ENCODE data around the gene GLRX5. TPM values are rescaled to one million over a fixed set of nuclear protein-coding genes. Genes with fewer than 3 reads are reported as not detected.

The GLRX5 gene
- total RNA-seq, 1 donor from 2014 or later, result 35.9 TPM

DNA sequence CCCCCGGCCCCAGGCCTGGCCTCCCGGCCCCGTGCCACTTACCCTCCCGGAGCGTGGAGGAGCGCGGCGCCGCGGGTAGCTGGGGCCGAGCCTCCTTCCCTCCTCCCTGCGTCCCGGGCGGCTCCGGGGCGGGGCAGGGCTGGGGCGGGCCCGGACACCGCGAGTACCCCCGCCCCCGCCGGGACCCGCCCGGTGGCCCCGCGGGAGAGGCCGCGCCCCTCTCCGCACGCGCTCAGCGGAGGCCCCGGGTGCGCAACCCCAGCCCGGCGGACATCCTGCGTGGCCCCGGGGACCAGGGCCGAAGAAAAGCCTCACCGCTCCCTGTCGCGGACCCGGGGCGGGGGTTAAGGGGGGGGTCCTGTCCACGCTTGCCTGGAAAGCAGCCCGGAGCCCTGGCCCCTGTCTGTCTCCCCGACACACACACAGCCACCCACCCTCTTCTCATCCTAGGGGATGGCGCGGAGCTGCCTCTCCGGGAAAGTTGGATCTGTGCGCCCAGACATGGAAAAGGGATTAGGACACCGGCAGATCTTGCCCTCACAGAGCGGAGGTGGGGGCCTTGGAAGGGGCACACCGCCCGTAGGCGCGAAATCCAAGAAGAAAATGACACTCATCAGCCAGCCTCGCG lies 18.2 kb upstream of the GLRX5 start, which contains the start of gene SYNE3:
TSS of gene SYNE3 (minus strand) at position 97 of the 628 bp plus-strand sequence. CDS start 40,829 bp downstream, outside the sequence.
- no peak for DNase-seq (ENCODE audit: low spot score)

DNA sequence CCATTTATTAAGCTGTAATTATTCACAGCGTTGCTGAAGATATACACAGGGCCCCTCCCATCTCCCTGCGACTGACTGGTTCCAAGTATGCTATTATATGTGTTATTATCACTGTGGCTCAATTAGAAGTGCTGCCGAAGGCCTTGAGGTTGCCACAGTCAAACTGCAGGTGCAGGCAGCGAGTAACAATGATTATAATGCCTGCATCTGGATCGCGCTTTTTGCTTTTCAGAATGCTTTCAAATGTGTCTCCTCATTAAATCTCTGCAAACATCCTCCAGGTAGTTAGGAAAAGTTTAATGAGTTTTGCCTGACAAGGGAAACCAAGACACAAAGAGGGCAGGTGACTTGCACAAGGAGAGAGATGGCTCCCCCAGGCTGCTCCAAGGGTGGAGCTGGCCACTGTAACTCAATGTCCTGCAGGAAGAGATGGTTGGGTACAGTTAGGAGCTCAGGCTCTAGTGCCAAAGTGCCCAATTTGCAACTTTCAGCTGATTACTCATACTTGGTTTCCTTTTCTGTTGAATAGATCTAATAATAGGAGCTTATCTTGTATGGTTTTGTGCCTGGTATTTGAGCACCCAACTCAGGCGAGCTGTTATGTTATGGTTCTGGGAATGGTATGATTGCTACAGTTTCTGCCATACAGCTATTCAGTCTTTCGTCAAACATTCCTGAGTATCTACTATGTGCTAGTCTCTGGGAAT lies 16.7 kb upstream of the GLRX5 start:
- no peak for DNase-seq (ENCODE audit: low spot score)

DNA sequence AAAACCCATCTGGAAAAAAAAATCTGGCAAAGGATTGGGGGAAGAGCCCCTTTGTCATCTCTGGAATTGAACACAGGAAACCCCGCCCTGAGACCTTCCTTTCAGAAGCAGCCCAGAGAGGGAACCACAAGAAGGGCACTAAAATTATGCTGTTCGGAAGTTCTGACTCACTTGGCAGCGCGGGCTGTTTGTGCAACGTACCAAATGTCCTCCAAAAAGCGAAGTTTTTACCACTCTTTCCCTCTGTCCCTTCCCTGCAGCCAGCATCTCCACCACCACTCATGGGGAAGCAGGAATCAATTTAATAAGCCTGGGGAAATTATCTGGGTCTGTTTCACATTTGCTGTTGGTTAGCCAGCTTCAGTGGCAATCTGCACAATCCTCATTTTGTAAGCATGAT lies 15.2 kb upstream of the GLRX5 start:
- DNase-seq (ENCODE audit: low spot score), result peak; percentile 74

DNA sequence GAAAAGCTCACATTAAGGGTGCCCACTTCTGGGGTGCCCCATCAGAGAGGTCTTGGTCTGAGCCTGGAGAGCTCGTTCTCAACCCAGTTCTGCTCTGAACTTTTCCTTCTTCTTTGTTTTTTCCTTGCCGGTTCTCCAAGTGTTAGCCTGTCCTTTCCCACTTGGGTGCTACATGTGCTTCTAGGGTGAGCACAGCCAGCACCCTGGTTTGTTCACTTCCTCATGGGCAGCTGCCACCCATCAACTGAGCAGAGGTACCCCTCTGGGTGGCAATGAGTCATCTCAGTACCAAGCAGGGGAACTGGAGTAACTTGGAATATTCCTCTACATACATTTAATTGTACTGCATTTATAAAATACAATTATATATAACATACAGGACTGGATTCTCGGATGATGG lies 14.5 kb upstream of the GLRX5 start:
- no peak for DNase-seq (ENCODE audit: low spot score)

DNA sequence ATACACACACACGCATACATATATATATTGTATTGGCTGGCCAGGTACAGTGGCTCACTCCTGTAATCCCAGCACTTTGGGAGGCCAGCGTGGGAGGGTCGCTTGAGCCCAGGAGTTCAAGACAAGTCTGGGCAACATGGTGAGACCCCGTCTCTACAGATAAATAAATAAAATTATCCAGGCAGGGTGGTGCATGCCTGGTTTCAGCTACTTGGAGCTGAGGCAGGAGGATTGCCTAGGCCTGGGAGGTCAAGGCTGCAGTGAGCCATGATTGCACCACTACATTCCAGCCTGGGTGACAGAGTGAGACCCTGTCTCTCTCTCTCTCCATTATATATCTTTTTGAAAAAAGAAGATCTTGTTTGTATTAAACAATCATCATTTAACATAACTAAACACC lies 13.8 kb upstream of the GLRX5 start:
- no peak for DNase-seq (ENCODE audit: low spot score)

DNA sequence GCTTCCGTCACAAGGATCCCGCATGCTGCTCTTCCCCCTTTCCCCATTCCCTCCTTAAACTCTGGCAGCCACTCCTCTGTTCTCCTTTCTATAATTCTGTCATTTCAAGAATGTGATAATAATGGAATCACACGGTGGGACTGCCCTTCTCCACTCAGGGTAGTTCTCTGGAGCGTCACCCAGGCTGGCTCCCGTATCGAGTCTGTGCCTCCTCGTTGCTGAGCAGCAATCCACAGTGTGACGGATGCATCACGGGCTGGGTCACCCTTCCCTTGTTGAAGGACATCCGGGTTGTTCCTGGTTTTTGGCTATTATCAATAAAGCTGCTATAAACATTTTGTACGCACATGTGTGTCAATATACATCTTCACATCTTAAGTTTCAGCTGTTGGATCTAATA lies 12.7 kb upstream of the GLRX5 start:
- DNase-seq (ENCODE audit: low spot score), result no peak

DNA sequence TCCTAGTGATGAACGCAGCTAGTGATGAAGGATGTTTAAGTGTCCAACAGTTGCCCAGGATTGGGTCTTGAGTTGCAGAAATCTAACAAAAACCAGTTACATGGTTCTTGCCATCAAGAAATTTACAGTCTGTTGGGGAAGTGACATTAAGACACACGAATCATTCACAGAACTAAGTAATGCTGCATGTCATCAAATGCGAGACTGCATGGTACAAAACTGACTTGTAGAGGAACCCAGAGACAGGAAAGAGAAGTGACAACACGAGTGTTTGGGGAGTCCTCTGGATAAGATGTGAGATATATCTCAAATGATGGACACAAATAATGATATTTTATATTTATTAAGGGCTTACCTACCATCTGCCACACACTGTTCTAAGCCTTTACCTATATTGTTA lies 12.3 kb upstream of the GLRX5 start:
- no peak for DNase-seq (ENCODE audit: low spot score)

DNA sequence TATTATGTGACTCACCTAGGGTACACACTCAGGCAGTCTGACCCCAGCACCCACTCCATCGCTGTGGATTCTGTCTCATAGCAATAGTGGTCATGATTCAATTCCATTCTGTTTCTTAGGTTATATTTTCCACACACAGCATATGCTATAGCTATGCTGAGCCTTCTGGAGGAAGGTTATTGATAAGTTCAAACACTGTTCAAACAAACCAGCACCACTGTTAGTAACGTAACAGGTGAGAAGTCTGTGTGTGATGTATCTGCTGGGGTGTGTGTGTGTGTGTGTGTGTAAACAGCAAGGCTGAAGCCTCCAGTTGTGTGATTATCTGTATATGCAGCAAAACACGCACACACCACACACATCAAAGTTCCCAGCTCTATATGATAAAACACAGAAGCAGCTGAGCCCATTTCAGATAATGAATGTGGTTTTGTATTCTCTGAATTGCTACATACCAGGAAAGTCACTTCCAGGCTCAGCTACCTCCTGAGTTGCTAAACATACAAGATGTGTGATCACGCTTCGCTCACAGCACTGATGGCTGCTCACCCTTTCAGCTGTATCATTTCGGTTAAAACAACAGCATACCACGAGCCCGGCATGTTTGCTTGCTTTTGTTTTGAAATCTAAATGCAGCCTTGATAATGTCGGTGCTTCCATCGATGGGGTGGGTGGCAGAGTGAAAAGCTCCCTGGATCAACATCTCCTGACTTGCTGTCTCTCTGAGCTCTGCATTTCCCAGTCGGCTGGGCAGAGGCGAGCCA lies 11.6 kb upstream of the GLRX5 start:
- DNase-seq (ENCODE audit: low spot score), result no peak

DNA sequence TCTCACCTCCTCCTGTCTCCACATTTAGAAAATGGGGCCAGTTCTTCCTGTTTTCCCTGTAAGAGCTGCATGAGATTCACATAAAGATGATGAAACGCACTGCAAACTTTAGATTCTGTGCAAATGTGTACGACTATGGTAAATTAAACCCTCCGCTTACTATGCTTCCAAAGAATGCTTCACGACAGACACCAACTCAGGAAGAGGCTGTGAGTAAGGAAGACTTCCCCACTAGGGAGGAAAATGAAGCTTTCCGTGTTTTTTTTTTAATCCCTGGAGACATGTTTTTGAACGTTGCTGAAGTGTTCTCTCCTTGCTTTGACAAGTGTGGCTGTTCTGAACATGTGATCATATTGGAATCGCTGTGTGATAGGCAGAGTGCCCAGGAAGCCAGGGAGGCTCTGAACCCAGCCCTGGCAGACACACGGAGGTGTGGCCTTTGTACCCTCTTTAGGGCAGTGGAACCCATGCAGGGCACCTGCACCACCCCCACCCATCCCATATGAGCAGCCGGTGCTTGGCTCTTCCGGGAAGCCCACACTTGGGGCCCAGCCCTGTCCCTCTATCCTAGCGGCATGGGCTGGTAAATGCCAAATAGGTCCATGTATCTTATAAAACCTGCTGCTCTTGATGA lies 10.9 kb upstream of the GLRX5 start:
- no peak for DNase-seq (ENCODE audit: low spot score)

DNA sequence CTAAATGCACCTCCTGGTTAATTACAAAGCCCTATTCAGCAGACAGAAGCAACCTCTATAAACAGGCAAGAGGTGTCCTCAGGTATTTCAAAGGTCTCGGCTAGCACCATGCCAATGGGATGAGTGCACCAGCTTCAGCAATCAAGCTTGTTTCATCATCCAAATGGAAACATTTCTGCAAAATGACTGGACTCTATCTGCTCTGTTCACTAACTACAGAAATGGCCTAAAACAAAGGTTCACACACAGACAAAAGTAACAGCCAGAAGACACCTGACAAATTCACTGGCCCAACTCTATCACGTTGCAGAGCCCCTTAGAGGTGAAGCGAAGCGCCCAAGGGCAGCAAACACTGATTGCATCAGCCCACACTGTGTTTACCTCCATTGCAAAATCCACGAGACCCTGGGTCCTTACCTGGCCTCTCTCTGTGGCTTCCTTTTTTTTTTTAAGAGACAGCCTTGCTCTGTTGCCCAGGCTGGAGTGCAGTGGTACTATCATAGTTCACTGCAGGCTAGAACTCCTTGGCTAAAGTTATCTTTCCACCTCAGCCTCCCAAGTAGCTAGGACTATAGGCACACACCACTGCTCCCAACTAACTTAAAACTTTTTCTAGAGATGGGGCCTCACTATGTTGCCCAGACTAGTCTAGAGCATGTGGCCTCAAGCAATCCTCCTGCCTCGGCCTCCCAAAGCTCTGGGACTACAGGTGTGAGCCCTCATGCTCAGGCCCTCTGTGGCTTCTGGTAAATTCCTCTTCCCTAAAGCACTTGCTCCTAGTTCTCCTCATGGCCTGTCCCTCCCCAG lies 9.9 kb upstream of the GLRX5 start:
- no peak for DNase-seq (ENCODE audit: low spot score)

DNA sequence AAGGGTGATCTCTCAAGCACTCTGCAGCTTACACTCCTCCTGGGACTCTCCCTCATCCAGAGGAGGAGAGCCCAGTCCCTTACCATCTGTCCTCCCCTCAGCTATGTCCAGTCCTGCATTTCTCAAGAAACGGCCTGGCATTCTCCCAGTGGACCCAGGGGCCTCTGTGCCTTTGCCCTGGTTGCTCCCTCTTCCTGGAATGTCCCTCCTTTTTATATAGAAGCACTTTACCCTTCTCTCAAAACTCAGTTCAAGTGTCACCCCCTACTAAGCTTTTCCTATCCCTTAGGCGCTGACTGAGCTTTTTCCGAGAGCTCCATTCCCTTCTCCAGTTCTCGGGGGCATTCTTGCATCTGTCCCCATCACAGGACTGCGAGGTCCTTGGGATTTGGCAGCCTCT lies 8.9 kb upstream of the GLRX5 start:
- DNase-seq (ENCODE audit: low spot score), result no peak

DNA sequence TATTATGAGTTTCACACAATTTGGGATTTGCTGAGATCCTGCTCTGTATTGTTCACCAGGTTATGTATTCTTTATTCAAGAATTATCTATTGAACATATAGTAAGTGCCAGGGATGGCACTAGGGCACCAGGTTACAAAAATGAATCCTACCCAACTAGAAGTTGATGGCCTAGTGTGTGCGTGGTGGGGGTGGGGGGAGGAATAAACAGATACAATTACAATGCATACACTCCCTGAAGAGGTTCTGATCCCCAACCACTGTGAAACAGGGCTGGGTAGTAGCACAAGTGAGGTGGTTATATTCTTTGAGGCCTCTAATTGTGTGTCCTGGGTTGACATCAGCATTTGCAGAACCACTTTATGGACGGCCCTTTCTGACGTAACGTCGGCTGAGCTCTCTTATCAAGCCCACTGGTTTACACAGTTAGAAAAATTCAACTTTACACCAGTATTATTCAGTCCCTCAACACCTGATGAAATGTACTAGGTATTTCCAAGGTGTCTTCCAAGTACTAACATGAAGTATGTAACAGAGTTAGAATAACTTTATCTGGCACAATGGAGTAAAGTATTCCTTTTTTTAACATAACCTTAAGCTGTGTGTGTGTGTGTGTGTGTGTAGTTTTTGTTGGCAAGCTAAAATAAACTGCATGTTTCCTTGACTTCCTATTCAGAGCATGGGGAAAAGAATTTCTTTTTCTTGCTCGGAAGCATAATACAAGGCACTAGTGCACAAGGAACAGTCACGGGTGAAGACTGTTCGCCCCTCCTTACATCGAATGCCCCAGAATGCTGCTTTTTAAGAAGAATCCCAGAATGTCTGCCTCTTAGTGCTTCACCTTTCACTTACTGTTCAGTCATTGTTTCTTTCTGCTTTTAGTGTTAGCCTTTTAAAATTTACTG lies 8.1 kb upstream of the GLRX5 start:
- DNase-seq (ENCODE audit: low spot score), result no peak

DNA sequence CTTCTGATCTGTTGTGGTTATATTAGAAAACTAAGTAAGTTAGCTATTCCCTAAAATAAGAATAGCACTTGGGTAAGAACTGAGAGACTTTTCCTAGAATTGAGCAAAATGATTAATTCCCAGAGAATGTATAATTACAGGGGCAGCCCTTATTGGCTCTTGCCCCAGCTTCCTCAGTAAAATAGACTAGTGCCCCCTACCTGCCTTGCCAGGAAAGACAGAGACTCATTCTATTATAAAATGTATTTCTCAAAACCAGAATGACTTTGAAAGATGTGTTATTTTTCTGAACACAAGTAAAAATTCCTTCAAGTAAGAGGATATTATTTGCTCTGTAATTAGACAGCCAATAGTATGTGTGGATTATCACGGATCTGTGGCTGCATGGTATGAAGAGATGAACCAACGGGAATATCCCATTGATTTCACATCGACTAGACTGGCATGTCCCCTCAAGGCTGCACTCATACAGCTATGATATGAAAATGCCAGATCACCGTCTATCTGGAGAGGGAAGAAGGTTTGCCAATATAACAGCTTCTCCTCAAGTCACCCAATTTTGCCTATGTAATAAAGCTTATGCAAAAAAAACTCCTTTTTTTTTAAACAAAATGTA lies 7.4 kb upstream of the GLRX5 start:
- DNase-seq (ENCODE audit: low spot score), result no peak

DNA sequence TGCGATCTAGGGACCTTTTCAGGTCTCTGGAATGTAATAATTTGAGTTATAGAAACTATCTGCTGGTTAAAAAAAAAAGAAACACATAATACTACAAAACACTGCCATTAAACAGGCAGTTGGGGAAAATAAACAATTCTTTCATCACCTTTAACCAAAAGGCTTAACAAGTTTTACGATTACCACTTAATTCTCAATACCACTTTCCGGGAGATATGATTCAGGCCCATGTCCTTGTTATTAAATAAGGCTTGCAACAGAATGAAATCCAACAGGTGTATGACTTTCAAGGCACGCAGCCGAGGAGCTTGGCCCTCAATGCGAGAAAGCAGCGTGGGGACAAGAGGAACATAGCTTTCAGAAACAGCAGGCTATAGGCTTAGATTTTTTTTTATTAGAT lies 5.6 kb upstream of the GLRX5 start:
- no peak for DNase-seq (ENCODE audit: low spot score)

DNA sequence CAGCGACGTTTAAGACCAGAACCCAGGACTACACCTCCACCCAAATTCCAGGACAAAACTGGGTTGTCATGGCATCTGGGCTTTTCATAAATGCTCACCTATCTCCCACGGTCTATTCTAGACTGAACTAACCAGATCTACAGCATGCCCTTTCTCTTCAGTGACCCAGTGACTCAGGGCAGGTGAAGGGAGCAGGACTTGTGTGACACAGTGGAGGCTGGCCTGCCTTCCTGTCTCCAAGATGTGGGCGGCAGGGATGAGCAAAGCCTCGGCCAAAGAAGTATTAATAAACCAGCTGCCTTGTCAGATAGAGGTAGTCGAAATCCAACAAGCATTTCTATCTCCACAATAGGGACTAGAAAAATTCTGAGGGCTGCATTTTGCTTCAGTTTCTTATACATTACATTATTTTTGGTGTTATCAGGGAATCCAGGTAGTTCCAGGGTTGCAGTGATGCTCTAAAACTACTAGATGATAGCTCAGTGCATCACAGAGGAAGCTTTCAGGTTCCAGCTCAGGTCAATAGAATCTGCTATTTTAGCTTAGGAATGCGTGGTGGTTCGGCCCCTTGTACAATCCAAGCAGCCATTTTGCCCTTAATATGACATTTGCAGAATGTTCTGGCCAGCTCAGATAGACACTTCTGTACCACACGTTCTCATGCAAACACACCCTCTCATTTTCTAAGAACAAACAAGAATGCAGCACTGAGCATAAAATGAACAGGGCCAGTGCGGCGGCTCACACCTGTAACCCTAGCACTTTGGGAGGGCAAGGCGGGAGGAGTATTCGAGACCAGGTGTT lies 4.2 kb upstream of the GLRX5 start:
- no peak for DNase-seq (ENCODE audit: low spot score)

DNA sequence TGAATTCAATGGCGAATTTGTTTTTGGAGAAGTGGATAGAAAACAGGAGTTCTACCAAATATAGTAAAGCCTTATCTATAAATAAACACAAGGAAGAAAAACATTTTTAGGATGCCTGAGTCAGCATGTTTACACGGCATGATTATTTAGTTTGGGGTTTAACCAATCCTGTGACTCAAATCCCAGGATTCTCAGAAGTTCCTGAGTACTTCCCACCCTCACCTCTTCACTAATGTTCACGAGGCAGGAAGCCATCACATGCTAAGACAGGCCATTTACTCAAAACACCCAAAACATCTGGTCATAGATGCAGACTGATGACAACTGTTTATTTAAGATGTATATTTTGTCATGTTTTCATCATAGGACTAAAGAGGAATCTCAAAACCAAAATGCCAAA lies 3.4 kb upstream of the GLRX5 start:
- DNase-seq (ENCODE audit: low spot score), result no peak

DNA sequence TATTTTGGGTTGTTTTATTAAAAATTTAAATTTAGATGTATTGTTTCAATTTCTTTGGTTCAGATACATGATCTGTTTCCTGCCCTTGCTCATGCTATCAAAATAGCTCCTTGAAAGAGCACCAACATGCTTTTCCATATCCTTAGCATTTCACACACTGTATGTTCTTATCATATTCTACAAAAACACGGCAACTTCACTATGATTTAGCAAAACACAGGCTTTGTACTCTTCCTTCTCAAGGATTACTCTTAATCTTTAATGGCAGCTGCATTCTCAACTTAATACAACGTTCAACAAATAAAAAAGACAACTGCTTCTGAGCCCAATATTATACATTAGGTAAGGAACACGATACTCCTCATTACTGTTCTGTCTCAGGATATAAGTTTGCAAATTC lies 2.9 kb upstream of the GLRX5 start:
- no peak for DNase-seq (ENCODE audit: low spot score)

DNA sequence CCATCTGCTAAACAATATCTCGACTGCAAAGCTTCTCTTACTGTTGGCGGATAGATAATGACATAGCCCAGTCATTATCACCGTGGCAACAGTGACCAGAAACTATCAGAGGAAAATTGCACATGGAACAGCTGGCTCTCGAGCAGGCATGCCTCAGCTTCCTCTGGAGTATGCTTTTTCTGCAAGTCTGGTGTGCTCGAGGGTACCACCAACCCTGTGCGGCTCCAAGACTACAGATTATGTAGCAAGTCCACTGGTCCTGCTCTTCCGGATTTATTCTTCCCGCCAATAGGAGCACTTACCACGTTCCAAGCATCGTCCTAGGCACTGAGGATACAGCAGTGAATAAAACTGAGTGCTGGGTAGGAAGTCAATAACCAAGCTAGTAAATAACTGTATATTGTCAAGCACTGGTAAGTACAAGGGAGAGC lies 1.4 kb upstream of the GLRX5 start:
- DNase-seq (ENCODE audit: low spot score), result no peak

DNA sequence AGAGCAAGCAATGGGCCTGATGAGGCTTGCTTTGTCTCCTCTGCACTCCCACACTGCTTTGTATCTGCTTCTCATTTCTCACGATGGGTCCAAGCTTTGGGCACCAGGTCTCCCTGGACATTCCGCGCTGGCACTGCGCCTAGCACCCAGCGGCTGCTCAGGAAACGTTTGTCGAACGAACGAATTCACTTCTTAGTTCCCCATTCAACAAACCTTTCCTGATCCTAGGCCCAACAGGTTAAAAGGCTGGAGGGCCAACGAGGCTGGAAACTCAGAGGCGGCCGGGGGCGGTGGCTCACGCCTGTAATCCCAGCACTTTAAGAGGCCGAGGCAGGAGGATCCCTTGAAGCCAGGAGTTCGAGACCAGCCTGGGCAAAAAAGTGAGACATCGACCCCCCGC lies 1.0 kb upstream of the GLRX5 start:
- no peak for DNase-seq (ENCODE audit: low spot score)
